GM18526 (cell line): ENCODE measurements around the gene LRP6.

Experiments
- POLR2A ChIP-seq: IDR thresholded peaks from 3 replicates; pipeline ENCODE4 v1.6.1; 2011; ENCODE audit not compliant: insufficient read length; ENCODE audit errors: extremely low read depth

Gene LRP6

GRCh38 chr12:12206776-12207388 lies 60.0 kb downstream of the LRP6 start:
- TF ChIP-seq POLR2A: no peak

GRCh38 chr12:12202747-12203146 lies 64.1 kb downstream of the LRP6 start:
- TF ChIP-seq POLR2A: no peak

GRCh38 chr12:12202105-12202504 lies 64.7 kb downstream of the LRP6 start:
- no peak for TF ChIP-seq POLR2A

GRCh38 chr12:12201274-12201758 lies 65.5 kb downstream of the LRP6 start:
- TF ChIP-seq POLR2A: no peak

GRCh38 chr12:12200363-12200762 lies 66.5 kb downstream of the LRP6 start:
- no peak for TF ChIP-seq POLR2A

GRCh38 chr12:12198124-12198523 lies 68.7 kb downstream of the LRP6 start:
- no peak for TF ChIP-seq POLR2A

- no peak for TF ChIP-seq POLR2A
Measured at GRCh38 chr12:12197128-12197527, 69.7 kb downstream of the LRP6 start.

GRCh38 chr12:12195516-12195915 lies 71.3 kb downstream of the LRP6 start:
- no peak for TF ChIP-seq POLR2A

GRCh38 chr12:12195081-12195480 lies 71.8 kb downstream of the LRP6 start:
- TF ChIP-seq POLR2A: no peak

- TF ChIP-seq POLR2A: no peak
Measured at GRCh38 chr12:12194206-12194605, 72.6 kb downstream of the LRP6 start.

- TF ChIP-seq POLR2A: no peak
Measured at GRCh38 chr12:12191008-12191407, 75.8 kb downstream of the LRP6 start.

GRCh38 chr12:12190087-12190809 lies 76.6 kb downstream of the LRP6 start:
- TF ChIP-seq POLR2A: no peak

- no peak for TF ChIP-seq POLR2A
Measured at GRCh38 chr12:12185414-12185813, 81.4 kb downstream of the LRP6 start.

- no peak for TF ChIP-seq POLR2A
Measured at GRCh38 chr12:12182703-12183365, 84.0 kb downstream of the LRP6 start.

- TF ChIP-seq POLR2A: no peak
Measured at GRCh38 chr12:12181511-12181910, 85.3 kb downstream of the LRP6 start.

- no peak for TF ChIP-seq POLR2A
Measured at GRCh38 chr12:12180575-12180974, 86.3 kb downstream of the LRP6 start.

GRCh38 chr12:12180136-12180535 lies 86.7 kb downstream of the LRP6 start:
- TF ChIP-seq POLR2A: no peak

GRCh38 chr12:12178559-12178958 lies 88.3 kb downstream of the LRP6 start:
- no peak for TF ChIP-seq POLR2A
